ENCODE data around the gene SNX22.

Gene SNX22

DNA sequence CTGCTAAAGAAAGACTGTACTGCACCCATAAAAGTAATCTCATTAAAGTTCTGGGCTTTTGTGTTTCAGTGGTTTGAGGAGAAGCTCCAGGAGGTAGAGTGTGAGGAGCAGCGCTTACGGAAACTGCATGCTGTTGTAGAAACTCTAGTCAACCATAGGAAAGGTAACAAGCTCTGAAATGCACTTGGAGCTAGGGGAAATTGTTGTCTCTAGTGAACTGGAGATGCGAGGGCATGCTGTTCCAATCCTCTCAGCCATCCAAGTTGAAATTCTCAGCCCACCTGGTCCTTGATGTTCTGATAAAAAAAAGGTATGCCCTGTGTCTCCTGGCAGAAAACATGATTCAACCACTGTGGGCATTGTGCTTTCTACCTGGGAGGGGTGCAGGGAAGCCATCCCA is 21.4 kb upstream of the SNX22 start:
- TF ChIP-seq, protein P1, sequence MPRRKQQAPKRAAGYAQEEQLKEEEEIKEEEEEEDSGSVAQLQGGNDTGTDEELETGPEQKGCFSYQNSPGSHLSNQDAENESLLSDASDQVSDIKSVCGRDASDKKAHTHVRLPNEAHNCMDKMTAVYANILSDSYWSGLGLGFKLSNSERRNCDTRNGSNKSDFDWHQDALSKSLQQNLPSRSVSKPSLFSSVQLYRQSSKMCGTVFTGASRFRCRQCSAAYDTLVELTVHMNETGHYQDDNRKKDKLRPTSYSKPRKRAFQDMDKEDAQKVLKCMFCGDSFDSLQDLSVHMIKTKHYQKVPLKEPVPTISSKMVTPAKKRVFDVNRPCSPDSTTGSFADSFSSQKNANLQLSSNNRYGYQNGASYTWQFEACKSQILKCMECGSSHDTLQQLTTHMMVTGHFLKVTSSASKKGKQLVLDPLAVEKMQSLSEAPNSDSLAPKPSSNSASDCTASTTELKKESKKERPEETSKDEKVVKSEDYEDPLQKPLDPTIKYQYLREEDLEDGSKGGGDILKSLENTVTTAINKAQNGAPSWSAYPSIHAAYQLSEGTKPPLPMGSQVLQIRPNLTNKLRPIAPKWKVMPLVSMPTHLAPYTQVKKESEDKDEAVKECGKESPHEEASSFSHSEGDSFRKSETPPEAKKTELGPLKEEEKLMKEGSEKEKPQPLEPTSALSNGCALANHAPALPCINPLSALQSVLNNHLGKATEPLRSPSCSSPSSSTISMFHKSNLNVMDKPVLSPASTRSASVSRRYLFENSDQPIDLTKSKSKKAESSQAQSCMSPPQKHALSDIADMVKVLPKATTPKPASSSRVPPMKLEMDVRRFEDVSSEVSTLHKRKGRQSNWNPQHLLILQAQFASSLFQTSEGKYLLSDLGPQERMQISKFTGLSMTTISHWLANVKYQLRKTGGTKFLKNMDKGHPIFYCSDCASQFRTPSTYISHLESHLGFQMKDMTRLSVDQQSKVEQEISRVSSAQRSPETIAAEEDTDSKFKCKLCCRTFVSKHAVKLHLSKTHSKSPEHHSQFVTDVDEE (CRISPR knock-in tag; IDR thresholded peaks at IDR 0.05), result no peak
- TF ChIP-seq TCF4 (CRISPR knock-in tag; IDR thresholded peaks at IDR 0.05; ENCODE audit: borderline replicate concordance), result no peak
- TF ChIP-seq, protein P2, sequence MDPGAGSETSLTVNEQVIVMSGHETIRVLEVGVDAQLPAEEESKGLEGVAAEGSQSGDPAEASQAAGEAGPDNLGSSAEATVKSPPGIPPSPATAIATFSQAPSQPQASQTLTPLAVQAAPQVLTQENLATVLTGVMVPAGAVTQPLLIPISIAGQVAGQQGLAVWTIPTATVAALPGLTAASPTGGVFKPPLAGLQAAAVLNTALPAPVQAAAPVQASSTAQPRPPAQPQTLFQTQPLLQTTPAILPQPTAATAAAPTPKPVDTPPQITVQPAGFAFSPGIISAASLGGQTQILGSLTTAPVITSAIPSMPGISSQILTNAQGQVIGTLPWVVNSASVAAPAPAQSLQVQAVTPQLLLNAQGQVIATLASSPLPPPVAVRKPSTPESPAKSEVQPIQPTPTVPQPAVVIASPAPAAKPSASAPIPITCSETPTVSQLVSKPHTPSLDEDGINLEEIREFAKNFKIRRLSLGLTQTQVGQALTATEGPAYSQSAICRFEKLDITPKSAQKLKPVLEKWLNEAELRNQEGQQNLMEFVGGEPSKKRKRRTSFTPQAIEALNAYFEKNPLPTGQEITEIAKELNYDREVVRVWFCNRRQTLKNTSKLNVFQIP (CRISPR knock-in tag; IDR thresholded peaks at IDR 0.05; ENCODE audit: borderline replicate concordance, low read depth), result no peak
- no peak for ATAC-seq

DNA sequence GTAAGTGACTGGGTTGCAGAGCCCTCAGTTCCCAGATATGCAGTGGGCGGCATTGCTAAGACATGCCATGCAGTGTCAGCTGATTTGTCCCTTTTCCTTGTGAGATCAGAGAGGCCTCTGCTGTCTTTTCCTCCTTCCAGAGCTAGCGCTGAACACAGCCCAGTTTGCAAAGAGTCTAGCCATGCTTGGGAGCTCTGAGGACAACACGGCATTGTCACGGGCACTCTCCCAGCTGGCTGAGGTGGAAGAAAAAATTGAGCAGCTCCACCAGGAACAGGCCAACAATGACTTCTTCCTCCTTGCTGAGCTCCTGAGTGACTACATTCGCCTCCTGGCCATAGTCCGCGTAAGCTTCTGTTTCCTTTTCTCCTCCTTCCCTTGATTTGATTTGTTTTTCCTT is 20.0 kb upstream of the SNX22 start:
- TF ChIP-seq, protein P2 (CRISPR knock-in tag; IDR thresholded peaks at IDR 0.05; ENCODE audit: borderline replicate concordance, low read depth), result no peak
- TF ChIP-seq ISL1 (CRISPR knock-in tag; IDR thresholded peaks at IDR 0.05) (no peak), ZFP3 (CRISPR knock-in tag; IDR thresholded peaks at IDR 0.05) (no peak), ZFP30 (CRISPR knock-in tag; IDR thresholded peaks at IDR 0.05) (no peak), TCF4 (CRISPR knock-in tag; IDR thresholded peaks at IDR 0.05; ENCODE audit: borderline replicate concordance) (no peak), ESRRG (CRISPR knock-in tag; IDR thresholded peaks at IDR 0.05) (no peak), BACH2 (CRISPR knock-in tag; IDR thresholded peaks at IDR 0.05; ENCODE audit: borderline replicate concordance) (no peak), SNAI2 (CRISPR knock-in tag; IDR thresholded peaks at IDR 0.05) (no peak), ZNF70 (CRISPR knock-in tag; IDR thresholded peaks at IDR 0.05) (no peak), CSDC2 (CRISPR knock-in tag; IDR thresholded peaks at IDR 0.05) (no peak), PPARA (CRISPR knock-in tag; IDR thresholded peaks at IDR 0.05; ENCODE audit: borderline replicate concordance) (no peak), ZNF565 (CRISPR knock-in tag; conservative IDR thresholded peaks at IDR 0.05; ENCODE audit: low read depth) (no peak), GLIS3 (CRISPR knock-in tag; IDR thresholded peaks at IDR 0.05) (no peak), OSR1 (CRISPR knock-in tag; IDR thresholded peaks at IDR 0.05) (no peak)
- TF ChIP-seq, protein P3, sequence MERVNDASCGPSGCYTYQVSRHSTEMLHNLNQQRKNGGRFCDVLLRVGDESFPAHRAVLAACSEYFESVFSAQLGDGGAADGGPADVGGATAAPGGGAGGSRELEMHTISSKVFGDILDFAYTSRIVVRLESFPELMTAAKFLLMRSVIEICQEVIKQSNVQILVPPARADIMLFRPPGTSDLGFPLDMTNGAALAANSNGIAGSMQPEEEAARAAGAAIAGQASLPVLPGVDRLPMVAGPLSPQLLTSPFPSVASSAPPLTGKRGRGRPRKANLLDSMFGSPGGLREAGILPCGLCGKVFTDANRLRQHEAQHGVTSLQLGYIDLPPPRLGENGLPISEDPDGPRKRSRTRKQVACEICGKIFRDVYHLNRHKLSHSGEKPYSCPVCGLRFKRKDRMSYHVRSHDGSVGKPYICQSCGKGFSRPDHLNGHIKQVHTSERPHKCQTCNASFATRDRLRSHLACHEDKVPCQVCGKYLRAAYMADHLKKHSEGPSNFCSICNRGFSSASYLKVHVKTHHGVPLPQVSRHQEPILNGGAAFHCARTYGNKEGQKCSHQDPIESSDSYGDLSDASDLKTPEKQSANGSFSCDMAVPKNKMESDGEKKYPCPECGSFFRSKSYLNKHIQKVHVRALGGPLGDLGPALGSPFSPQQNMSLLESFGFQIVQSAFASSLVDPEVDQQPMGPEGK (CRISPR knock-in tag; IDR thresholded peaks at IDR 0.05; ENCODE audit: borderline replicate concordance), result no peak
- TF ChIP-seq, protein P4, sequence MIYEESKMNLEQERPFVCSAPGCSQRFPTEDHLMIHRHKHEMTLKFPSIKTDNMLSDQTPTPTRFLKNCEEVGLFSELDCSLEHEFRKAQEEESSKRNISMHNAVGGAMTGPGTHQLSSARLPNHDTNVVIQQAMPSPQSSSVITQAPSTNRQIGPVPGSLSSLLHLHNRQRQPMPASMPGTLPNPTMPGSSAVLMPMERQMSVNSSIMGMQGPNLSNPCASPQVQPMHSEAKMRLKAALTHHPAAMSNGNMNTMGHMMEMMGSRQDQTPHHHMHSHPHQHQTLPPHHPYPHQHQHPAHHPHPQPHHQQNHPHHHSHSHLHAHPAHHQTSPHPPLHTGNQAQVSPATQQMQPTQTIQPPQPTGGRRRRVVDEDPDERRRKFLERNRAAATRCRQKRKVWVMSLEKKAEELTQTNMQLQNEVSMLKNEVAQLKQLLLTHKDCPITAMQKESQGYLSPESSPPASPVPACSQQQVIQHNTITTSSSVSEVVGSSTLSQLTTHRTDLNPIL (CRISPR knock-in tag; IDR thresholded peaks at IDR 0.05; ENCODE audit: low read depth), result no peak
- TF ChIP-seq, protein P1 (CRISPR knock-in tag; IDR thresholded peaks at IDR 0.05), result no peak
- ATAC-seq, result no peak

DNA sequence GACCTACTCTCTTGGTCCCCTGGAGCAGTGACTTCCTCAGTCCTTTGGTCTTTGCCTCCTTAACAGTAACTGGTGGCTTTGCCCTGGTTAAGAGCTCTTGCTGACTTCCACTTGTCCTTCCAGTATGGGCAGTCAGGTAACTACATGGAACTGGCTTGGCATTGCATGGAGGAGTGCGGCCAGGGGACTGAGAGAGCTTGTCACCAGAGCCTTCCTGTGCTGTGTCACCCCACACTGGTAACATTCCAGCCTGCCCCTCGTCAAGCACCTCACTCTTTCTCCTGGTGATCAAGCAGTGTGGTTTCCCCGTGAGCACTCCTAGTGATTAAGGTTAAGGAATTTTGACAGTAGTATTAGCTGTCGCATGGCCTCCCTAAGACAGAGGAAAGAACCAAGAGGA is 19.3 kb upstream of the SNX22 start:
- no peak for ATAC-seq
- no peak for TF ChIP-seq ARNTL (CRISPR knock-in tag; IDR thresholded peaks at IDR 0.05; ENCODE audit: borderline replicate concordance, low read depth)
- TF ChIP-seq ZFP30 (CRISPR knock-in tag; IDR thresholded peaks at IDR 0.05), result no peak
- TF ChIP-seq PPARA (CRISPR knock-in tag; IDR thresholded peaks at IDR 0.05; ENCODE audit: borderline replicate concordance), result no peak
- TF ChIP-seq SNAI2 (CRISPR knock-in tag; IDR thresholded peaks at IDR 0.05), result no peak
- TF ChIP-seq TCF4 (CRISPR knock-in tag; IDR thresholded peaks at IDR 0.05; ENCODE audit: borderline replicate concordance), result no peak
- no peak for TF ChIP-seq BACH2 (CRISPR knock-in tag; IDR thresholded peaks at IDR 0.05; ENCODE audit: borderline replicate concordance)
- TF ChIP-seq, protein P4 (CRISPR knock-in tag; IDR thresholded peaks at IDR 0.05; ENCODE audit: low read depth), result no peak
- TF ChIP-seq, protein P3 (CRISPR knock-in tag; IDR thresholded peaks at IDR 0.05; ENCODE audit: borderline replicate concordance), result no peak
- TF ChIP-seq GLIS3 (CRISPR knock-in tag; IDR thresholded peaks at IDR 0.05), result no peak
- no peak for TF ChIP-seq ZC3H10 (CRISPR knock-in tag; IDR thresholded peaks at IDR 0.05)
- TF ChIP-seq ZNF70 (CRISPR knock-in tag; IDR thresholded peaks at IDR 0.05), result no peak
- TF ChIP-seq ZFP3 (CRISPR knock-in tag; IDR thresholded peaks at IDR 0.05), result no peak
